ENCODE results near the gene LMAN1. TPM values are rescaled to one million over a fixed set of nuclear protein-coding genes. Genes with fewer than 3 reads are reported as not detected.

LMAN1 gene
- total RNA-seq = 141 and 148 TPM in 2 replicates

GRCh38 chr18:59358712-59359575 is at the start of gene LMAN1:
TSS of gene LMAN1 (minus strand) at chr18:59359265. CDS start at chr18:59359244, 21 bp downstream.
- Mint-ChIP-seq H3K27me3 (peaks cover 6% of the 10 kb centered on the region), H3K9me3 (no peaks in the 10 kb centered on the region), H3K27ac (peak within 1 kb of the TSS; percentile 90), H3K4me1 (peaks cover 34% of the 10 kb centered on the region), H3K36me3 (ENCODE audit: low read depth) (peaks cover 22% of the 10 kb centered on the region), H3K4me3 (peak within 1 kb of the TSS; percentile 88)
- intact Hi-C loops (cut with micrococcal nuclease) = loop anchor here (1.0 to 10.0 kb wide), 9 partner anchors 18 to 1524 kb away; partner anchors contain the start of genes MALT1, RAX and SEC11C
- peak; percentile 97 for DNase-seq

- intact Hi-C loops (cut with micrococcal nuclease) = loop anchor here (2.0 to 5.0 kb wide), 5 partner anchors 45 to 318 kb away; partner anchors contain the start of gene LMAN1
- Mint-ChIP-seq H3K9me3 (no peaks in the 10 kb centered on the region), H3K4me3 (no peak overlapping the region), H3K36me3 (ENCODE audit: low read depth) (no peaks in the 10 kb centered on the region), H3K27me3 (peaks cover 11% of the 10 kb centered on the region), H3K4me1 (peaks cover 4% of the 10 kb centered on the region), H3K27ac (no peak overlapping the region)
- DNase-seq = peak; percentile 92
These were observed 43.5 kb upstream of the LMAN1 start for GRCh38 chr18:59402432-59403090.

- H3K4me3 Mint-ChIP-seq = no peak overlapping the region
- peaks cover 15% of the 10 kb centered on the region for H3K27me3 Mint-ChIP-seq
- intact Hi-C loops (cut with micrococcal nuclease) = loop anchor here (5.0 kb wide), 2 partner anchors 43 to 133 kb away; partner anchors contain the start of gene LMAN1
- H3K27ac Mint-ChIP-seq = no peak overlapping the region
- H3K36me3 Mint-ChIP-seq (ENCODE audit: low read depth) = no peaks in the 10 kb centered on the region
- H3K9me3 Mint-ChIP-seq = no peaks in the 10 kb centered on the region
- peaks cover 8% of the 10 kb centered on the region for H3K4me1 Mint-ChIP-seq
- no peak for DNase-seq
These were observed 41.3 kb upstream of the LMAN1 start for GRCh38 chr18:59400407-59400806.

- intact Hi-C loops (cut with micrococcal nuclease) = no loop called here
- H3K9me3 Mint-ChIP-seq = no peaks in the 10 kb centered on the region
- H3K4me1 Mint-ChIP-seq = peaks cover 4% of the 10 kb centered on the region
- H3K27me3 Mint-ChIP-seq = peaks cover 22% of the 10 kb centered on the region
- H3K4me3 Mint-ChIP-seq = no peak overlapping the region
- H3K27ac Mint-ChIP-seq = no peak overlapping the region
- no peaks in the 10 kb centered on the region for H3K36me3 Mint-ChIP-seq (ENCODE audit: low read depth)
- no peak for DNase-seq
These were observed 36.4 kb upstream of the LMAN1 start for GRCh38 chr18:59395226-59396175.

GRCh38 chr18:59393381-59393780 is 34.3 kb upstream of the LMAN1 start:
- no peaks in the 10 kb centered on the region for H3K9me3 Mint-ChIP-seq
- peaks cover 27% of the 10 kb centered on the region for H3K27me3 Mint-ChIP-seq
- peaks cover 4% of the 10 kb centered on the region for H3K4me1 Mint-ChIP-seq
- H3K36me3 Mint-ChIP-seq (ENCODE audit: low read depth) = no peaks in the 10 kb centered on the region
- intact Hi-C loops (cut with micrococcal nuclease) = no loop called here
- no peak overlapping the region for H3K27ac Mint-ChIP-seq
- no peak for DNase-seq
- H3K4me3 Mint-ChIP-seq = no peak overlapping the region

GRCh38 chr18:59388817-59389216 is 29.8 kb upstream of the LMAN1 start:
- H3K4me1 Mint-ChIP-seq = no peaks in the 10 kb centered on the region
- no peak for DNase-seq
- H3K9me3 Mint-ChIP-seq = no peaks in the 10 kb centered on the region
- no peaks in the 10 kb centered on the region for H3K36me3 Mint-ChIP-seq (ENCODE audit: low read depth)
- intact Hi-C loops (cut with micrococcal nuclease) = no loop called here
- H3K27ac Mint-ChIP-seq = no peak overlapping the region
- H3K4me3 Mint-ChIP-seq = no peak overlapping the region
- peaks cover 20% of the 10 kb centered on the region for H3K27me3 Mint-ChIP-seq

- intact Hi-C loops (cut with micrococcal nuclease) = no loop called here
- H3K4me1 Mint-ChIP-seq = no peaks in the 10 kb centered on the region
- no peak overlapping the region for H3K27ac Mint-ChIP-seq
- no peaks in the 10 kb centered on the region for H3K36me3 Mint-ChIP-seq (ENCODE audit: low read depth)
- DNase-seq = no peak
- no peak overlapping the region for H3K4me3 Mint-ChIP-seq
- peaks cover 17% of the 10 kb centered on the region for H3K27me3 Mint-ChIP-seq
- no peaks in the 10 kb centered on the region for H3K9me3 Mint-ChIP-seq
These were observed 28.9 kb upstream of the LMAN1 start for GRCh38 chr18:59387687-59388565.

- no peak overlapping the region for H3K4me3 Mint-ChIP-seq
- no peaks in the 10 kb centered on the region for H3K9me3 Mint-ChIP-seq
- H3K36me3 Mint-ChIP-seq (ENCODE audit: low read depth) = no peaks in the 10 kb centered on the region
- no peak overlapping the region for H3K27ac Mint-ChIP-seq
- no peak for DNase-seq
- H3K4me1 Mint-ChIP-seq = no peaks in the 10 kb centered on the region
- intact Hi-C loops (cut with micrococcal nuclease) = no loop called here
- peaks cover 11% of the 10 kb centered on the region for H3K27me3 Mint-ChIP-seq
These were observed 28.0 kb upstream of the LMAN1 start for GRCh38 chr18:59386909-59387686.

- DNase-seq = no peak
These were observed 26.1 kb upstream of the LMAN1 start for GRCh38 chr18:59385191-59385590.

GRCh38 chr18:59383851-59384250 is 24.8 kb upstream of the LMAN1 start:
- no peak overlapping the region for H3K4me3 Mint-ChIP-seq
- no peaks in the 10 kb centered on the region for H3K36me3 Mint-ChIP-seq (ENCODE audit: low read depth)
- H3K9me3 Mint-ChIP-seq = no peaks in the 10 kb centered on the region
- no peak overlapping the region for H3K27ac Mint-ChIP-seq
- H3K4me1 Mint-ChIP-seq = no peaks in the 10 kb centered on the region
- H3K27me3 Mint-ChIP-seq = peaks cover 13% of the 10 kb centered on the region
- no peak for DNase-seq
- intact Hi-C loops (cut with micrococcal nuclease) = no loop called here

More at GRCh38 chr18:59385191-59385590, 26.1 kb upstream of the LMAN1 start:
- Mint-ChIP-seq H3K36me3 (ENCODE audit: low read depth) (no peaks in the 10 kb centered on the region), H3K27ac (no peak overlapping the region), H3K4me1 (no peaks in the 10 kb centered on the region), H3K27me3 (peaks cover 10% of the 10 kb centered on the region), H3K4me3 (no peak overlapping the region), H3K9me3 (no peaks in the 10 kb centered on the region)
- intact Hi-C loops (cut with micrococcal nuclease) = no loop called here

GRCh38 chr18:59382383-59382782 is 23.3 kb upstream of the LMAN1 start:
- Mint-ChIP-seq H3K4me3 (no peak overlapping the region), H3K9me3 (no peaks in the 10 kb centered on the region), H3K36me3 (ENCODE audit: low read depth) (no peaks in the 10 kb centered on the region), H3K4me1 (peaks cover 8% of the 10 kb centered on the region), H3K27ac (no peak overlapping the region), H3K27me3 (peaks cover 18% of the 10 kb centered on the region)
- DNase-seq = no peak
- intact Hi-C loops (cut with micrococcal nuclease) = no loop called here

GRCh38 chr18:59381949-59382348 is 22.9 kb upstream of the LMAN1 start:
- Mint-ChIP-seq H3K36me3 (ENCODE audit: low read depth) (no peaks in the 10 kb centered on the region), H3K27ac (no peak overlapping the region), H3K9me3 (no peaks in the 10 kb centered on the region), H3K4me1 (peaks cover 8% of the 10 kb centered on the region), H3K27me3 (peaks cover 15% of the 10 kb centered on the region), H3K4me3 (no peak overlapping the region)
- no peak for DNase-seq
- intact Hi-C loops (cut with micrococcal nuclease) = no loop called here

Data from activated CD4-positive, alpha-beta T cell treated with anti-CD3 and anti-CD28 coated beads, Interleukin-2, amount 10 ng/mL, durations not matched to agents 24 days and 14 days (primary cell).